HT-29 (cell line): ENCODE results near the gene BRD8. TPM values are rescaled to one million over a fixed set of nuclear protein-coding genes. Genes with fewer than 3 reads are reported as not detected.
"Not testable (repeated sequence)": the region's sequence is repeated elsewhere in the genome, so short reads cannot be mapped to it uniquely, and the experiment has no call there.

Experiments
- DNase-seq: peaks from one replicate; pipeline ENCODE4 v3.0.0-alpha.2; 2015; ENCODE audit warnings: low spot score
- total RNA-seq: library from RNA; depleted of rRNA; stranded (reverse); fragments of >200 nt; shearing (Covaris generic); gene quantifications from 2 replicates; pipeline ENCODE4 v1.2.3, GENCODE V29; 2014

BRD8 gene
- total RNA-seq, 1 experiment from 2014 or later: 44.4 TPM

- no peak for DNase-seq
These were observed 18.8 kb downstream of the BRD8 start for GRCh38 chr5:138159666-138160065.

GRCh38 chr5:138157626-138158025, 20.8 kb downstream of the BRD8 start:
- DNase-seq: no peak

GRCh38 chr5:138155977-138156376, 22.5 kb downstream of the BRD8 start:
- not testable (repeated sequence) for DNase-seq

GRCh38 chr5:138149530-138149929, 28.9 kb downstream of the BRD8 start:
- no peak for DNase-seq

- DNase-seq: peak; percentile 26
These were observed 29.6 kb downstream of the BRD8 start for GRCh38 chr5:138148811-138149210.

GRCh38 chr5:138143578-138143977, 34.9 kb downstream of the BRD8 start:
- not testable (repeated sequence) for DNase-seq

GRCh38 chr5:138141734-138142133, 36.7 kb downstream of the BRD8 start:
- DNase-seq: no peak

GRCh38 chr5:138140268-138140667, 38.2 kb downstream of the BRD8 start:
- no peak for DNase-seq

GRCh38 chr5:138139781-138140090, 38.7 kb downstream of the BRD8 start:
- DNase-seq: no peak

GRCh38 chr5:138138949-138139780, 39.3 kb downstream of the BRD8 start, which contains the start of gene NME5:
TSS of gene NME5 (minus strand) at chr5:138139428. CDS start at chr5:138138780, 648 bp downstream.
- no peak for DNase-seq

GRCh38 chr5:138132543-138132942, 45.9 kb downstream of the BRD8 start:
- DNase-seq: no peak

GRCh38 chr5:138129347-138129746, 49.1 kb downstream of the BRD8 start:
- DNase-seq: no peak

- DNase-seq: no peak
These were observed 50.1 kb downstream of the BRD8 start for GRCh38 chr5:138128334-138128733.

GRCh38 chr5:138115254-138115653, 63.2 kb downstream of the BRD8 start:
- DNase-seq: no peak

- DNase-seq: no peak
These were observed 66.5 kb downstream of the BRD8 start for GRCh38 chr5:138111937-138112336.

- DNase-seq: no peak
These were observed 67.2 kb downstream of the BRD8 start for GRCh38 chr5:138111181-138111580.

GRCh38 chr5:138110266-138110963, 68.0 kb downstream of the BRD8 start:
- DNase-seq: no peak

- no peak for DNase-seq
These were observed 68.8 kb downstream of the BRD8 start for GRCh38 chr5:138109463-138110265.

- no peak for DNase-seq
These were observed 71.2 kb downstream of the BRD8 start for GRCh38 chr5:138107213-138107612.

- DNase-seq: no peak
These were observed 72.7 kb downstream of the BRD8 start for GRCh38 chr5:138105709-138106108.

GRCh38 chr5:138103319-138103637, 75.2 kb downstream of the BRD8 start:
- no peak for DNase-seq
